IPS-18c (cell line): ENCODE data around the gene USP37.
"Not testable (repeated sequence)": the region's sequence is repeated elsewhere in the genome, so short reads cannot be mapped to it uniquely, and the experiment has no call there.

Experiments used
- H3K4me3 ChIP-seq: 2 replicates; pipeline ENCODE4 v1.7.0; 2013; ENCODE audit warnings: low read depth, mild to moderate bottlenecking, low read length, moderate library complexity; ENCODE audit not compliant: insufficient read depth
- H3K9me3 ChIP-seq: one replicate; pipeline ENCODE4 v1.6.1; 2013; ENCODE audit warnings: mild to moderate bottlenecking, low read length, moderate library complexity; ENCODE audit not compliant: control insufficient read depth, insufficient read depth

USP37 gene

GRCh38 chr2:218566296-218566695, 1.9 kb downstream of the USP37 start:
- no peaks in the 10 kb centered on the region for H3K9me3 ChIP-seq
- H3K4me3 ChIP-seq = no peak overlapping the region

GRCh38 chr2:218564056-218564455, 4.1 kb downstream of the USP37 start:
- no peak overlapping the region for H3K4me3 ChIP-seq
- H3K9me3 ChIP-seq = no peaks in the 10 kb centered on the region

GRCh38 chr2:218558986-218559385, 9.2 kb downstream of the USP37 start:
- Histone ChIP-seq H3K9me3 (no peaks in the 10 kb centered on the region), H3K4me3 (no peak overlapping the region)

- Histone ChIP-seq H3K4me3 (no peak overlapping the region), H3K9me3 (no peaks in the 10 kb centered on the region)
Observed at GRCh38 chr2:218557941-218558340, 10.2 kb downstream of the USP37 start.

- H3K9me3 ChIP-seq = no peaks in the 10 kb centered on the region
- H3K4me3 ChIP-seq = no peak overlapping the region; the same call in 1 of the 2 replicates
Observed at GRCh38 chr2:218555527-218555926, 12.6 kb downstream of the USP37 start.

- H3K4me3 ChIP-seq, H3K9me3 ChIP-seq: not testable (repeated sequence)
Observed at GRCh38 chr2:218554225-218554624, 13.9 kb downstream of the USP37 start.

GRCh38 chr2:218547978-218548377, 20.2 kb downstream of the USP37 start:
- Histone ChIP-seq H3K9me3 (no peaks in the 10 kb centered on the region), H3K4me3 (no peak overlapping the region)

GRCh38 chr2:218547511-218547910, 20.6 kb downstream of the USP37 start:
- Histone ChIP-seq H3K4me3 (no peak overlapping the region), H3K9me3 (no peaks in the 10 kb centered on the region)

GRCh38 chr2:218546012-218546411, 22.1 kb downstream of the USP37 start:
- no peak overlapping the region for H3K4me3 ChIP-seq
- no peaks in the 10 kb centered on the region for H3K9me3 ChIP-seq

- Histone ChIP-seq H3K4me3 (no peak overlapping the region), H3K9me3 (no peaks in the 10 kb centered on the region)
Observed at GRCh38 chr2:218540015-218540414, 28.1 kb downstream of the USP37 start.

- H3K4me3 ChIP-seq = no peak overlapping the region
- H3K9me3 ChIP-seq = no peaks in the 10 kb centered on the region
Observed at GRCh38 chr2:218536804-218537494, 31.2 kb downstream of the USP37 start.

- no peak overlapping the region for H3K4me3 ChIP-seq
- H3K9me3 ChIP-seq = no peaks in the 10 kb centered on the region
Observed at GRCh38 chr2:218529990-218530389, 38.2 kb downstream of the USP37 start.

- H3K4me3 ChIP-seq, H3K9me3 ChIP-seq: not testable (repeated sequence)
Observed at GRCh38 chr2:218528409-218528808, 39.7 kb downstream of the USP37 start.

GRCh38 chr2:218523651-218524050, 44.5 kb downstream of the USP37 start:
- H3K9me3 ChIP-seq = no peaks in the 10 kb centered on the region
- no peak overlapping the region for H3K4me3 ChIP-seq

- no peaks in the 10 kb centered on the region for H3K9me3 ChIP-seq
- no peak overlapping the region for H3K4me3 ChIP-seq
Observed at GRCh38 chr2:218518876-218519275, 49.3 kb downstream of the USP37 start.

- Histone ChIP-seq H3K9me3 (no peaks in the 10 kb centered on the region), H3K4me3 (no peak overlapping the region)
Observed at GRCh38 chr2:218517434-218518206, 50.5 kb downstream of the USP37 start.

GRCh38 chr2:218516614-218517013, 51.5 kb downstream of the USP37 start:
- no peaks in the 10 kb centered on the region for H3K9me3 ChIP-seq
- no peak overlapping the region for H3K4me3 ChIP-seq

GRCh38 chr2:218513676-218514075, 54.5 kb downstream of the USP37 start:
- Histone ChIP-seq H3K9me3 (no peaks in the 10 kb centered on the region), H3K4me3 (no peak overlapping the region)
